Amniotic stem cell (primary cell): Measurements from ENCODE around the gene ZNRD2.
"Not testable (repeated sequence)": the region's sequence is repeated elsewhere in the genome, so short reads cannot be mapped to it uniquely, and the experiment has no call there.

ENCODE experiments used
- DNase-seq: peaks from one replicate; lab custom pipeline; 2025; lab: John Stamatoyannopoulos, UW

ZNRD2 gene

DNA sequence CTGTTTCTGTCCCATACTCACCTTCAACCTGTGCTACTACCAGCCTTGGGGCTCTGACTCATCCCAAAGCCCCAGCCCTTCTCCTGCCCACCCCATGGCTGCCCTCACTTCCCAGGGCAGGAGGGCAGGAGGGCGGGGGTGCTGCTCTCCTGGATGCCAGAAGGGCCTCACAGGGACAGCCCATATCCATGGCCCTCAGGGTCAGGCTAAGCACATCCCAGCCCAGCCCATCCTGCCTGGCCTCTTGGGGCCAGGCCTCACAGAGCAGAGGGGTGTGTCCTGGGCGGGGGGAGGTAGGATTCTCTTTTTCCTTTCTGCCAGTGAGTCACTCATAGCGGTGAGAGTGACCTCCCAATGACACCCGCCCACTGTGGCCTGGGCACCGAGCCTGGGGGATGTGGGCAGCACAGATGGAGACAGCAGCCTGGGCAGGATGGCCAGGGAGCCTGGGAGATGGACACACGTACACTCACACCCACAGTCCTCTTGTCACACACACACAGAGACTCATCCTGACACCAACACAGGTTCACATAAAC is 14.5 kb upstream of the ZNRD2 start:
- peak; percentile 65 for DNase-seq

DNA sequence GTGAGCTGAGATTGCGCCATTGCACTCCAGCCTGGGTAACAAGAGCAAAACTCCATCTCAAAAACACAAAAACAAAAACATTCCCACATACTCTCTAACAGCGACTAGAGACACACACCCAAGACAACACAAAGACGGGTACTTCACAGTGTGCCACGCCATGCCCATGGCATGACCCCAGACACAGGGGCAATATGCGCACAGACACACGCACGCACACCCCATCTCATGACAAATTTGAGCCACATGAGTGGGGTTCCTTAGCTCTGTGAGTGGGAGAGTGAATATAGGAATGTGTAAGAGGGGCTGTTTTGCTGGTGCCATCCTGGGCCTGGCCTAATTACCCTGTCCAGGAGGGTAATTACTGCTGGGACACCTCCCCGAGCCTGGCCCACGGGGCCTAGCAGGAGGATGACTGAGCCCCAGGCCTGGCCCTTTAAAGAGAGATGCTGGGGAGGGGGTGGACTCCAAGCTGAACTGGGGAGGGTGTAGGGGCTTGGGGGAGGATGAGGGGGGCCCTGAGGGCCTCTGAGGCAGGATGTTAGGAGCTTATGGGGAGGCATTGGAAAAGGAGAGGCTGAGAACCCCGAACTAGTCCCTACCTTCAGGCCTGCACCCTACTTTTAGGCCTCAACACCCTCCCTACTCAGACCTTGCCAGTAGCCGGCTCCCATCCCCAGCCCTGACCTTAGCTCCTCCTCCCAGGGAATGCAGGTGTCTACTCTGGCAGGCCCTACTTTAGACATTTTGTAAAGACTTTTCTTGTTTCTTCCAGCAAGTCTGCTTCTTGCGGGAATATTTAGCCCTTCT is 13.6 kb upstream of the ZNRD2 start:
- no peak for DNase-seq

- no peak for DNase-seq
These were observed 12.8 kb upstream of the ZNRD2 start for GRCh38 chr11:65557280-65558001.

DNA sequence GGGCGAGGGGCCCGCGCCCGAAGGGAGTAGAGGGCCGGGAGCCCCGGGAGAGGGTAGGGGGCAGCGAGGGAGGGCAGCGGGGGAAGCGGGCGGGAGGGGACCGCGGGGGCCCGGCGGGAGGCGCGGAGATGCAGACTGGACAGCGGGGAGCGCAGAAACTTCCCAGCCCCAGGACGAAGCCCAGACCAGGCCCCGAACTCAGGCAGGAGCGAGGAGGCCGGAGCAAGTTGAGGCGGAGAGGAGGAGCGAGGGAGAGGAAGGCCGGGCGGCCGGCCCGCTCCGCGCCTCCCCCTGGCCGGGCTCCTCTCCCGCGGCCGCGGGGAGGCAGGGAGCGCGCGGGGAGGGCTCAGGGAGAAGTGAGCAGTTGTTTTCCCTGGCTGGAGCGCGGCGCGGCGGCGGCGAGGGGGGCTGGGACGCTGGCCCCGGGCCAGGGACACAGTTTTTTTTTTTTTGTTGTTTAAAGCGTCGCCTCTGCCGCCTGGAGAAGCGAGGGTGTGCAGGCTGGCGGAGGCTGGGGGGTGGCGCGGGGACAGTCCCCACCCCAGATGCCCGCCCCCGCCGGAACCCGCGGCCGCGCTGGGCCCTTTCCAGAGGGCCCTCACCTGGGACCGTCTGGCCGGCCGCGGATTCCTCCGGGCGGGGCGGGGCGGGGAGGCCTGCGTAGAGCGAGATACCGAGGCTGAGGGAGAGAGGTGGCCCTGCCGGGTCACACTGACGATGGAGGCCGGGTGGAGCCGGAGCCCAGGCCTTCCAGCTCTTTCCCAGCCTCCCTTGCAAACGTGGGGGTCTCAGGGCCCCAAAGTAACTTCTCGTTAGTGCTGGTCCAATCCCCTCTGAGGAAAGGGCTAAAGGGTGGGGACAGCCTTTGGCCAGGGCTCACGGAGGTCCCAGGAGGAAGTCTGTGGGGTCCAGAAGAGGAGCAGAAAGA is 12.0 kb upstream of the ZNRD2 start, which contains the start of gene LTBP3:
Gene LTBP3 (minus strand): TSS at position 358 of the 928 bp plus-strand sequence. CDS start 400 bp downstream, outside the sequence.
- DNase-seq, result no peak

GRCh38 chr11:65558930-65559509 is 11.3 kb upstream of the ZNRD2 start:
- DNase-seq, result no peak

DNA sequence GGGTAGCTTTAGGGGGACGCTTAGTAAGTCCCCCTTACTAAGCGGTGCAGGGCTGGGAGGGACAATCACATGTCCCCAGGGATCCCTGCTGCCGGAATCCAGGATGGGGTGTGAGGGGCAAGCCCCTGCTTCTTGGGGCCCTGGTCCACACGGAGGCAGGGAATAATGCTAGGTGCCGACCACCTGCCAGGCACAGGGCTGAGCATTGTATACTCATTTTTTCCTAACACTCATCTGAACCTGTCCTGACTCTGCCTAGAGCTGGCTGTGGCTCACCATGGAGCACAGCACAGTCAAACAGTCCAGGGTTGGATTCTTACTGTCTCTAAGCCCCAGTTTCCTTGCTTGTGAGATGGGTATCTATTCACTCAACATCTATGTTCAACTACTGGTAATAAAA is 10.7 kb upstream of the ZNRD2 start:
- DNase-seq, result no peak

- no peak for DNase-seq
These were observed 10.2 kb upstream of the ZNRD2 start for GRCh38 chr11:65559951-65560537.

DNA sequence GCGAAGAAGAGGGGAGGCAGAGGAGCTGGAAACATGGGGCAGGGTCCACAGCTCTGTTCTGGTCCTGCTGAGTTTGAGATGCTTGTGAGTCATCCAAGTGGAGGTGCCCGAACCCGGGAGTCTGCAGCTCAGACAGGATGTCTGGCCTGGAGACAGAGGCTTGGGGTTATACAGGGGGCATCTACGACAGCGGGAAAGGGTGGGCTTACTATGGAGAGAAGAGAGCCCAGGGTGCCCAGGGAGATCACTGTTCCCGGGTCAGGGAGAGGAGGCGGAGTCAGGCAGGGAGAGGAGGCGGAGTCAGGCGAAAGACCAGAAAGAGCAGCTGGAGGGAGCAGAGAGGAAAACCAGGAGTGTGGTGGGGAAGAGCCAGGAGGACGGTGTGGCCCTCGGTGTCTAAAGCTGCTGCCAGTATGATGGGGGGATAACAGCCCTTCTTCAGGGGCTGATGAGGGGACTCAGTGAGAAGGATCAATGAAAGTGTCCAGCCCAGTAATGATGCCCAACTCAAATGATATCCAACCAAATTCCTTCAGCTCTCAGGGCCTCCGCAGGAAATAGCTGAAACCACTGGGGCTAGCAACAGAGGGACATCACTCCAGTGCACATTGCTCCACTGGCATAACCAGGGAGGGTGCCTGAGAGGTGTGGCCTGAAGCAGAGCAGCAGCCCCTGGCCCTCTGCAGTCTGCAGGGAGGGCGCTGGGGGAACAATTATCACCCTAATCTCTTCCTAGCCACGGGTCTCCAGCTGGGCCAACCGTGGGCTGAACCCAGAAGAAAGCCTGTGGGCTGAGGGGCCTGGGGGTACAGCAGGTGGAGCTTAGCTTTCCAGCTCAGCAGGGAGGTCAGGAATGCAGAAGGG is 9.5 kb upstream of the ZNRD2 start:
- DNase-seq, result no peak

DNA sequence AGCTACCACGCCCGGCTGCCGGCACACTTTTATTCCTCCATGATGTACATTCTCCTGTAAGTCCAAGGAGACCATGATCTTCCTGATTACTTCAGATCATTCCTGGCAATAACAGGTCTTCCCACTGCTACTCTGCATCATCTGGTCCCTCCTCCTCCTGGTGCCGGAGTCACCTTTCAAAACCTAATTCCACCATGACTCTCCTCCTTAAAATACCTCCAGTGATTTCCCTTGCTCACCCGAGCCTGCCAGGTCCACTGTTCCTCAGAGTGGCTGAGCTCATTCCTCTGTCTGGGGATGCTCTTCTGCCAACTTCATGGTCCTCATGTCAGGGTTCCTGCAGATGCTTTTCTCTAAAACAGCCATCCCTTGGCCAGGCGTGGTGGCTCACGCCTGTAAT is 8.3 kb upstream of the ZNRD2 start:
- no peak for DNase-seq

GRCh38 chr11:65562788-65563187 is 7.5 kb upstream of the ZNRD2 start:
- no peak for DNase-seq

DNA sequence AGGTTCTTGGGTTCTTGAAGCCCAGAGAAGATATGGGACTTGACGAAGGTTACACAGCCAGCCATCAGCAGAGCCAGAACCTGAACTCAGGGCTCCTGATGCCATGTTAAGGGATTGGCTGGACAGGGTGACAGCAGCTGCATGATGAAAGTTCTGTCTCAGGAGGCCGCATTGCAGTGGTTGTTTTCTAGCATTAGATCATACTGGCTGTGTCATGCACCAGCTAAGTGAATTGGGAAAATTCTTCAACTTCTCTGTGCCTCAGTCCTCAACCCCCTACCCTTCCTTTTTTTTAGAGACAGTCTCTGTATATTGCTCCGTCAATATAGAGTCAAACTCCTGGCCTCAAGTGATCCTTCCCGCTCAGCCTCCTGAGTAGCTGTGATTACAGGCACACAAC is 6.7 kb upstream of the ZNRD2 start:
- DNase-seq, result no peak

GRCh38 chr11:65564879-65565559 is 5.3 kb upstream of the ZNRD2 start:
- DNase-seq, result not testable (repeated sequence)

- no peak for DNase-seq
These were observed 4.4 kb upstream of the ZNRD2 start for GRCh38 chr11:65565624-65566453.

- no peak for DNase-seq
These were observed 909 bp upstream of the ZNRD2 start for GRCh38 chr11:65569164-65569972.

GRCh38 chr11:65571420-65571819 is 1.1 kb downstream of the ZNRD2 start:
- no peak for DNase-seq

DNA sequence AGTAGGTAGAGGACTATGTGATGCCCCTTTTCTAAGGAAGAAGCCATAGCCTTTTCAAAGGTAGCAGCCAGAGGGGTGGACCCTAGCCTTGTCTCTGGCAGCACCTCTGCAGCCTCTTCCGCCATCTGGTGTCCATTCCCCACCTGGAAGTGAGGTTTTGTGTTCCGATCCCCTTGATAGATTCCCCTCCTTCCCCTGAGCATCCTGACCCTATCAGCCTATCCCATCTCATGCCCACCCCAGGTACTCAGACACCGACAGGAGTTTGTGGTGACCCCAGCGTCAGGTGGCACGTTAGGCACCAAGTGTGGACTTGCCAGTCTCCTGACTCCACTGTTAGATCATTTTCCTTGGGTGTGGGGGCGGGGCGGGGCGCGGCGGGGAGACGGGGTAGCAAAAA is 1.7 kb downstream of the ZNRD2 start:
- DNase-seq, result no peak

- peak; percentile 67 for DNase-seq
These were observed 2.2 kb downstream of the ZNRD2 start, which contains the start of gene FAM89B for GRCh38 chr11:65572356-65573051. Gene FAM89B (plus strand): TSS chr11:65572538. CDS start chr11:65572670, 132 bp downstream.
